WI38 (cell line): Measurements from ENCODE around the gene DCP2.

ENCODE experiments used
- H3K4me3 ChIP-seq: 2 replicates; pipeline ENCODE4 v1.5.1; 2011; ENCODE audit warnings: low read depth, mild to moderate bottlenecking, control low read depth, low read length
- CTCF ChIP-seq: IDR thresholded peaks from 2 replicates; pipeline ENCODE4 v1.5.1; 2012; ENCODE audit warnings: low read depth, mild to moderate bottlenecking, control low read depth, low read length

The DCP2 gene

GRCh38 chr5:113031557-113031956 lies 55.0 kb downstream of the DCP2 start:
- H3K4me3 ChIP-seq, result no peak overlapping the region
- TF ChIP-seq CTCF, result no peak

- H3K4me3 ChIP-seq, result no peak overlapping the region
- TF ChIP-seq CTCF, result no peak
Measured at GRCh38 chr5:113034182-113034773, 57.7 kb downstream of the DCP2 start.

- H3K4me3 ChIP-seq, result no peak overlapping the region
- TF ChIP-seq CTCF, result no peak
Measured at GRCh38 chr5:113035096-113035495, 58.5 kb downstream of the DCP2 start.

- no peak overlapping the region for H3K4me3 ChIP-seq
- TF ChIP-seq CTCF, result no peak
Measured at GRCh38 chr5:113036321-113036720, 59.7 kb downstream of the DCP2 start.

GRCh38 chr5:113036826-113037225 lies 60.2 kb downstream of the DCP2 start:
- no peak overlapping the region for H3K4me3 ChIP-seq
- TF ChIP-seq CTCF, result no peak

GRCh38 chr5:113038136-113038535 lies 61.5 kb downstream of the DCP2 start:
- no peak for TF ChIP-seq CTCF
- H3K4me3 ChIP-seq, result no peak overlapping the region

GRCh38 chr5:113038714-113039113 lies 62.1 kb downstream of the DCP2 start:
- H3K4me3 ChIP-seq, result no peak overlapping the region
- no peak for TF ChIP-seq CTCF
